Right lobe of liver (tissue), 4 donors: ENCODE measurements around the gene WDFY4.

Source experiments
- CTCF ChIP-seq, 4 donors: fragments of 200-600 bp in 3 of 4; fragments of 450-650 bp in 1 of 4; IDR thresholded peaks; one replicate each; pipeline versions ENCODE4 v1.5.1 to v1.8.0; 2016 to 2022; ENCODE audit warnings: antibody characterized with exemption in 4 of 4, mild to moderate bottlenecking in 2 of 4
- POLR2A ChIP-seq: fragments of 450-650 bp; IDR thresholded peaks from one replicate; pipeline ENCODE4 v1.6.1; 2017; ENCODE audit warnings: antibody characterized with exemption, mild to moderate bottlenecking
- donor health status: DM: no; HTN: no; CAD: no.
- donor health status: DM: no; HTN: no; CAD: no.
- donor health status: DM: no; HTN: yes; CAD: no.

GRCh38 chr10:48818081-48818480, 133.4 kb downstream of the WDFY4 start:
- TF ChIP-seq POLR2A (no peak), CTCF (IDR thresholded peaks at IDR 0.05) (no peak)
